DMS153 (cell line): ENCODE data around the gene PRDM7.
A peak's percentile ranks its signal among the peaks of the same experiment; 100 is the strongest.
"Not testable (repeated sequence)": the region's sequence is repeated elsewhere in the genome, so short reads cannot be mapped to it uniquely, and the experiment has no call there.

Source experiments
- DNase-seq: peaks from one replicate; lab custom pipeline; 2025; lab: John Stamatoyannopoulos, UW

Gene PRDM7

GRCh38 chr16:90072442-90073105 lies 4.6 kb downstream of the PRDM7 start:
- no peak for DNase-seq

GRCh38 chr16:90070440-90070839 lies 6.7 kb downstream of the PRDM7 start:
- no peak for DNase-seq

GRCh38 chr16:90061437-90061836 lies 15.7 kb downstream of the PRDM7 start:
- DNase-seq, result no peak

- DNase-seq, result no peak
These were observed 19.4 kb downstream of the PRDM7 start for GRCh38 chr16:90057738-90058173.

- not testable (repeated sequence) for DNase-seq
These were observed 20.6 kb downstream of the PRDM7 start for GRCh38 chr16:90056521-90056920.

GRCh38 chr16:90055371-90055770 lies 21.8 kb downstream of the PRDM7 start:
- no peak for DNase-seq

- DNase-seq, result no peak
These were observed 22.6 kb downstream of the PRDM7 start for GRCh38 chr16:90054554-90054953.

- no peak for DNase-seq
These were observed 23.1 kb downstream of the PRDM7 start for GRCh38 chr16:90053902-90054500.

- no peak for DNase-seq
These were observed 26.2 kb downstream of the PRDM7 start for GRCh38 chr16:90050969-90051368.

GRCh38 chr16:90048737-90049330 lies 28.3 kb downstream of the PRDM7 start:
- no peak for DNase-seq

- DNase-seq, result no peak
These were observed 28.8 kb downstream of the PRDM7 start for GRCh38 chr16:90048347-90048722.

- DNase-seq, result no peak
These were observed 29.3 kb downstream of the PRDM7 start for GRCh38 chr16:90047714-90048346.

GRCh38 chr16:90046971-90047713 lies 30.0 kb downstream of the PRDM7 start:
- DNase-seq, result no peak

- DNase-seq, result no peak
These were observed 30.8 kb downstream of the PRDM7 start for GRCh38 chr16:90046122-90046970.

- peak; percentile 65 for DNase-seq
These were observed 33.0 kb downstream of the PRDM7 start for GRCh38 chr16:90044111-90044551.

- no peak for DNase-seq
These were observed 33.6 kb downstream of the PRDM7 start for GRCh38 chr16:90043526-90043925.

- DNase-seq, result no peak
These were observed 34.1 kb downstream of the PRDM7 start for GRCh38 chr16:90042946-90043514.

- DNase-seq, result no peak
These were observed 35.1 kb downstream of the PRDM7 start for GRCh38 chr16:90041896-90042473.

GRCh38 chr16:90040152-90041023 lies 36.7 kb downstream of the PRDM7 start:
- DNase-seq, result no peak

GRCh38 chr16:90037276-90037675 lies 39.9 kb downstream of the PRDM7 start:
- DNase-seq, result no peak
